OCI-LY3 (cell line): ENCODE measurements around the gene TOX3.

Source experiments
- EZH2phosphoT487 ChIP-seq: fragments of 200-600 bp; shearing (Covaris generic); IDR thresholded peaks from 2 replicates; pipeline ENCODE4 v1.6.1; 2018; ENCODE audit warnings: antibody characterized with exemption, mixed run types, low read depth
- TF ChIP-seq, protein P1 (sequence below): fragments of 200-600, 300-600 bp; sonication (generic); IDR thresholded peaks from 2 replicates; pipeline ENCODE4 v1.5.1; 2014; ENCODE audit warnings: antibody characterized with exemption, low read length, low read depth

DNA sequence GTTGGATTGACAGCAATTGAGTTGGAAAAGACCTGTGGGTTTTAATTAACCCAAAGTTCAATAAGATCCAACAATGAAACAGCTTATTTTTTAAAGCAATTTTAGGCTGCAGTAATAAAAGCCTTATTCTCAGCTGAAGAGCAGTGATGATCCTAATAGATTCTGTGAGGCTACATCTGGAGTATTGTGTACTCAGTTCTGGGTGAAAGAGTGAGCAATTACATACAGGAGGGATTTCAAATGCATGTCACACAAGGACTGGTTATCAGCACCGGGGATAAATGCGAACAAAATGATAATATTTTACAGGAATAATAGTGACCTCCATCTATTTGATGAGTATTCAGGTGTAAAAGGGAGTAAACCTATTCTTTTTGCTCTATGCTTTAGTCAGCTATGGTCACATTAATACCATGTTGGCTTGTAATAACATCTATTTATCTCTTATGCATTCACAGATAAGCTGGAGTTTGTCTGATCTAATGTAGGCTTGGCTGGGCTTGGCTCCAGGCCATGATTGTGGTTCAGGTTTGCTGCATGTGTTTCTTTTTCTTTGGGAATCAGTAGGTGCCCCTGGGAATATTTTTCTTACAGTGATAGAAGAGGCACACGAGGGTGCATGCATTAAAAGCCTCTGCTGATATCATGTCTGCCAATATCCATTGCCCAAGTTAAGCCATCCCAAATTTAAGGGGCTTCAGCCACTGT lies 22.2 kb upstream of the TOX3 start:
- TF ChIP-seq, protein P1, sequence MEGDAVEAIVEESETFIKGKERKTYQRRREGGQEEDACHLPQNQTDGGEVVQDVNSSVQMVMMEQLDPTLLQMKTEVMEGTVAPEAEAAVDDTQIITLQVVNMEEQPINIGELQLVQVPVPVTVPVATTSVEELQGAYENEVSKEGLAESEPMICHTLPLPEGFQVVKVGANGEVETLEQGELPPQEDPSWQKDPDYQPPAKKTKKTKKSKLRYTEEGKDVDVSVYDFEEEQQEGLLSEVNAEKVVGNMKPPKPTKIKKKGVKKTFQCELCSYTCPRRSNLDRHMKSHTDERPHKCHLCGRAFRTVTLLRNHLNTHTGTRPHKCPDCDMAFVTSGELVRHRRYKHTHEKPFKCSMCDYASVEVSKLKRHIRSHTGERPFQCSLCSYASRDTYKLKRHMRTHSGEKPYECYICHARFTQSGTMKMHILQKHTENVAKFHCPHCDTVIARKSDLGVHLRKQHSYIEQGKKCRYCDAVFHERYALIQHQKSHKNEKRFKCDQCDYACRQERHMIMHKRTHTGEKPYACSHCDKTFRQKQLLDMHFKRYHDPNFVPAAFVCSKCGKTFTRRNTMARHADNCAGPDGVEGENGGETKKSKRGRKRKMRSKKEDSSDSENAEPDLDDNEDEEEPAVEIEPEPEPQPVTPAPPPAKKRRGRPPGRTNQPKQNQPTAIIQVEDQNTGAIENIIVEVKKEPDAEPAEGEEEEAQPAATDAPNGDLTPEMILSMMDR, result no peak
- no peak for TF ChIP-seq EZH2phosphoT487
